Activated CD4-positive, CD25-positive, alpha-beta regulatory T cell treated with anti-CD3 and anti-CD28 coated beads, Interleukin-2, amount 50 U/mL, for 24 hours (primary cell): ENCODE results near the gene S100A12.
"Not testable (repeated sequence)": the region's sequence is repeated elsewhere in the genome, so short reads cannot be mapped to it uniquely, and the experiment has no call there.

ENCODE experiments used
- ATAC-seq, 2 donors: fragments of 150-1000 bp; cut with Tn5 transposase; one replicate each; pipeline ENCODE4 v1.10.0; 2021; ENCODE audit warnings: mild to moderate bottlenecking in 1 of 2, moderate library complexity in 1 of 2

S100A12 gene

DNA sequence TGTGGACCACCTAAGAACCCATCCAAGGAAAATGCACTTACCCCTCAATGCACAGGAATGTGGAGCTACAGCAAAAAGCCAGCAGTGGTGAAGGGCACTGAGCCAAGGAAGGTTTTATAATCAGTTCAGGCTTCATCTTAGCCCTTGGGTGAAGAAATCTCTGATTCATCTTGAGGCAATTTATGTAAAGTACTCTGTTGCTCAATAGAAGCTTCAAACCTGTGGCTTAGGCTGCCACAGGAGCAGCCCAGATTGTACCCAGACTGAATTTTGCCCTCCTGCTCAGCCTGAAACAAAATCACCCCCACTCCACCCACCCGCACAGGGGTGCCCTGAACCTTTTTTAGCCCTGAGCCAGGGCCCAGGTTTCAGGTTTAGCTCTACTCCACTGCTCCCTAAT, at the start of gene S100A12:
Gene S100A12 (minus strand): TSS at position 111 of the 400 bp plus-strand sequence. CDS start 1,029 bp downstream, outside the sequence.
- ATAC-seq: no peak

DNA sequence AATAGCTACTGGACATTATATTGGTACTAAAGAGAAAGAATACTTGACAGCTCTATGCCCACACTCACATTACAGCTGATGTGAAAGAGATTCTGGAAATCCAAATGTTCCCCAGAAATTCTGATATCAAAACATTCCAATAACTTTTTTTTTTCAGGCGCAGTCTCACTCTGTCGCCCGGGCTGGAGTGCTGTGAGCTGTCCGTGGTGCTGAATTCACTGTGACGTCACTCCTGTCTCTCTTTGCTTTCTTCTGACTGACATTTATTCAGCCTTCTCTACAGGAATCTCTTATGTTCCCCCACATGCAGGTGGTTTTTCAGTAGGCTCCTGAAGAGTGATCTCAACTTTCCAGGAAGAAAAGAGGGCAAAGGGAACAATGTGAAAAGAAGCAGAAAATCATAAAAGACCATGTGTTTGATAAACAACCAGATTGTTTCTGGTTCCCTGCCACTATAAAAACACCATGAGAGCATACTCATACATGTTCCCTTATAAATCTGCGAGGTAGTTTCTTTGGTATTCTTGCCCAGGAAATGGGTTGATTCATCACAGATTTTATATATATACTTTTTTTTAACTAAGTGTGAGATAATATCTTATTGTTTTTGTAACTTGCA, 47.1 kb upstream of the S100A12 start:
- no peak for ATAC-seq

DNA sequence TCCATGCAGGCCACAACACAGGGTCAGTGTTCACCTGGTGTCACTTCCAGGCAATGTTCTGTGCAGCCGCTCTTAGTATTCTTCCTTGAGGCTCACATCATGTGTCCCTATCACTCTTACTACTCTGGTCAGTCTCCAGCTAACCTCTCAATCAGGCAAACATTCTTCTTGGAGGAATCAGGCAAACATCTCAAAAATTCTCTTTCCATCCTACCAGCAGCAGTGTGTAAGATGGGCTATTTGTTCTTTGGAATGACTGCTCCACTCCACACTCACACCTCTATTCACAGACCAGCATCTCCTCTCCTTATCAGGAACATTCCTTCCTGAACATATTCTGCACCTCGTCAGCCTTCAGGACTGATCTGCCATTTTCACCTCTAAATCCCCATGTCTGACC, 44.9 kb upstream of the S100A12 start:
- no peak for ATAC-seq

DNA sequence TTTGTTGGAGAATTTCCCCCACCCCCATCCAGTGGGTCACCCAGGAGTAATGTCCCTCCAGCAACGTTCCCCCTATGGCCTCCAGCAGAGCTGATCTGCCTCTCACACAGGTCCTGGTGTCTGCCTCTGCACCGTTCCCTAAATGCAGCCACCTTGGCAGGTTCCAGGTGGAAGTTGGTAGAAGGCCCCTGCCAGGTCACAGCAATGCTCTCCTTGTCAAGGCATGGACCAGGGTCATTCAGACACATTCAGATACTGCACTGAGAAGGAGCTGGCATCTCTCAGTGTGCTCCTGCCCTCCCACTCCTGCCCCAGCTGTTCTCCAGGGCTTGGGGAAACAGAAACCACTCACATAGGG, 44.0 kb upstream of the S100A12 start:
- not testable (repeated sequence) for ATAC-seq

DNA sequence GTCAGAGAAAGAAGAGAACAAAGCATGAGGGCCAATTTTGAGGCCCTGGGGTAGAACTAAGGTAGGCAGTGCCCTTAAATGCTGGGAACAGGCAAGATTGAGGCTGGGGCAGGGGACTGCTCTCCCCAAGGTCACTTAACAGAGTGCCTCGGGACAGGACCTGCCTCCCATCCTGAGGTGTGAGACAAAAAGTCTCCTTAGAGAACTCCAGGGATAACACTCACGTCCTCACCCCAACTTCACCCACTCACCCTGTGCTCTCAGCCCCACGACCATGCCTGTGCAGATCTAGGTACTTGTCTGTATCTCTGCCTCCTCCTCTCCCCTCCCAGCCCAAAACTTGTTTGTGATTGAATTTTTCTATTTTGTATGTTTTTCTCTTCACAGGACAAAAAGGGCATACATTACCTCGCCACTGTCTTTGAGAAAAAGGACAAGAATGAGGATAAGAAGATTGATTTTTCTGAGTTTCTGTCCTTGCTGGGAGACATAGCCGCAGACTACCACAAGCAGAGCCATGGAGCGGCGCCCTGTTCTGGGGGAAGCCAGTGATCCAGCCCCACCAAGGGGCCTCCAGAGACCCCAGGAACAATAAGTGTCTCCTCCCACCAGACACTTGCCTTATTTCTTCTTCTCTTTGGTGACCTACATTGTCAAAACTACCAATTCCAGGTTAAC, 43.5 kb upstream of the S100A12 start:
- ATAC-seq: not testable (repeated sequence)

DNA sequence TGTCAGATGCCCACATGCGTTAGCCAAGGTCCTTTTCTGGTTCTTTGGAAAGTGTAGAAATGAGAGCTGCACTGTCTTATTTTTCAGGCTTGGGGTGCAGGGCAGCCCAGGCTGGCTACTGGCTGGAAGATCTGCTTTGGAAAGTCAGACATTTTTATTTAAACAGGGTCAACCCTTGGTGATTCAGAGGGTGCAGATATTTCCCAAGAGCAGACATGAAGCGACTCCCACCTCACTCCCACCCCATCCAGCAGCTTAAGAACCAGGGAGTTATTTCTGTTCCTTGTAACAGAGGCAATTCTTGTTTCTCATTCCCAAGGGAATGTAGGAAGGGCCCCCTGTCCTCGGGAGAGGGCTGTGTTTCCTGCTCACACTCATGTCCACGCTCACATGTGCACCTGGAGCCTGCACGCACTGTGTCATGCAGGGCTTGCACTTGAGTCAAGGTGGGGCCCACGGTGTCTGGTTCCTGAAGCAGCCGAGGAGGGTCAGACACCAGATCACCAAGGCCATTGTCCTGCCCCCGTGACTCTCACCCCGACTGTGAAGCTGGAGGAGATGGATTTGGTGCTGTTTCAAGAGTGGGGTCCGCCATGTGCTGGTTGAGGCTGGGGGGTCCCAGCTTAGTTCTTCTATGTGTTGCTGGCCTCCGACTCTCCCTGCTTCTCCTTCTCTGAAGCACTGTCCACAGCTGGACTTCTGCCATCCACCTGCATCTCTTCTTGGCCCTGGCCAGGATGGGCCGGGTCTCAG, 41.9 kb upstream of the S100A12 start:
- ATAC-seq: no peak

DNA sequence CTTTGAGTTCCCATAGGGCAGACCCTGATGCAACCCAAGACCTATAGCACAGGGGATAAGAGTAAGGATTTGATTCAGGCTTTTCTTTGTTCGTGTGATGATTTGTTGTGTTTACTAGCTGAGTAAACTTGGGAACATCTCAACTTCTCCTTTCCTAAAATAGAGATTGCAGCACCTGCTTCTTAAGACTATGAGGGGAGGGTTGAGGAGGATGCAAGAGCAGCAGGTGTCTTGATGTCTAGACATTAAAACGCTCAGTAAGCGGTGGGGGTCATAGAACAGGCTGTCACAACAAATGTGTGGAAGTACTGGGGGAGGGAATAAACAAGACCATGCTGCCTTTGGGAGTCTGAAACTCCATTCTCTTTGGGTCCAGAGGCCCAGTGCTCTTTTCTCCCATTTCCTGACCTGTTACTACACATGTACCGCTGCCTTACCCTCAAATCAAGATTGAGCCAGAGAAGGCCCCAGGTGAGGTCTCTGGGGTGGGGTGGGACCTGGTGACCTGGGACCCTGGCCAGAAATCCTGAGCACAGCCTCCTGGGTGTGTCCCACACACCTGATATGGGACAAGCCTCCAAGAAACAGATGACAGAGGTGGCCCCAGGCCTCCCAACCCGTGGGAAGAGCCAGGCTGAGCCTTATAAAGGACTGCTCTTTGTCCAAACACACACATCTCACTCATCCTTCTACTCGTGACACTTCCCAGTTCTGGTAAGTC, 40.6 kb upstream of the S100A12 start, which contains the start of gene S100A7A:
Gene S100A7A (plus strand): TSS at position 671 of the 721 bp plus-strand sequence. CDS start 1,563 bp downstream, outside the sequence.
- no peak for ATAC-seq

DNA sequence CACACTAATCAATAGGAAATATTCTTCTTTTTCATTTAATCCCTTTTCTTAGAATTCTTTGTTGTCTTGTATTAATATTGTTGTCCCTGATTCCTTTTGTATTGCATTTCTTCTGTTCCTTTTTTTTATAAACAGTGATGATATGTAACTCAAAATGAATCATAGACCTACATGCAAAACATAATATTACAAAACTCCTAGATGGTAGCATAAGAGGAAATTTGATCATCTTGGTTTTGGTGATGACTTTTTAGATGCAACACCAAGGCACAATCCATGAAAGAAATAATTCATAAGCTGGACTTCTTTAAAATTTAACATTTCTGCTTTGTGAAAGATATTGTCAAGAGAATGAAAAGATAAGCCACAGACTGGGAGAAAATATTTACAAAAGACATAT, 38.5 kb upstream of the S100A12 start:
- not testable (repeated sequence) for ATAC-seq

DNA sequence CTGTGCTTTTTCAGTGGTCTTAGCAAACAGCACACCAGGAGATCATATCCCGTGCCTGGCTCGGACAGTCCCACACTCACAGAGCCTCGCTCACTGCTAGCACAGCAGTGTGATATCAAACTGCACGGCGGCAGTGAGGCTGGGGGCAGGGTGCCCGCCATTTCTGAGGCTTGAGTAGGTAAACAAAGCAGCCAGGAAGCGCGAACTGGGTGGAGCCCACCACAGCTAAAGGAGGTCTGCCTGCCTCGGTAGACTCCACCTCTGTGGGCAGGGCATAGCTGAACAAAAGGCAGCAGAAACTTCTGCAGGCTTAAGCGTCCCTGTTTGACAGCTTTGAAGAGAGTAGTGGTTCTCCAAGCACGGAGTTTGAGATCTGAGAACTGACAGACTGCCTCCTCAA, 31.9 kb upstream of the S100A12 start:
- ATAC-seq: not testable (repeated sequence)

DNA sequence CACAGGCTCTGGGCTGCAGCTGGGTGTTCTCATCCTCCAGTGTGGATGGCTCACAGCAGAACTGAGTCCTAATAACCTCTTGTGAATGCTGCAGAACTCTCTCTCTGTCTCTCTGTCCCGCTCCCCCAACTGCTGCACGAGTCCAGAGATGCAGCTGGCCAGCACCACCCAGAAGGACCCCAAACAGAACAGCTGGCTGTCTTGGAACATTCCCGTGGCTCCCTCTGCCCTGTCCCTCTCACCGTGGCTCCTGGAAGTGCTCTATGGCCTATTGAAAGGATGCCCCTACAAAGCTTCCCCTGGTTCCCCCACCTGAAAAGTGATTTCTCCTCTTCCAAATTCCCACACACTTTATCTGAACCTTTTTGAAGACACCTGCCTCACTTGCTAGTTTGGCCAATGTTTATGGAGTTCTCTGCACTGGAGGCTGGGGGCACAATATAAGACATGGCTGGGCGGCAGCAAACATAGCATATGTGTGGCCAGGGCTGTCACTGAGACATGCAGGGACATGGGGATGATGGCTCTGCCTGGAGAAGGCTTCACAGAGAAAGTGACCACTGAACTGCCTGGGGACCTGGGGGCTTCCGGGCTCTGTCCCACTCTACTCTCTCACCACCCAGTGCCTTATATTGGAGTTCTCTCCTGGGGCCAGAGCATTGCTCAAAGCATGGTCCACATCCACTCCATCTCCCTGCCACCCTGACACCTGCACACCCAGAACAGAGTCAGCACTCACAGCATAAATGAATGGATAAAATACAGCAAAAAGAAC, 30.6 kb upstream of the S100A12 start:
- not testable (repeated sequence) for ATAC-seq

DNA sequence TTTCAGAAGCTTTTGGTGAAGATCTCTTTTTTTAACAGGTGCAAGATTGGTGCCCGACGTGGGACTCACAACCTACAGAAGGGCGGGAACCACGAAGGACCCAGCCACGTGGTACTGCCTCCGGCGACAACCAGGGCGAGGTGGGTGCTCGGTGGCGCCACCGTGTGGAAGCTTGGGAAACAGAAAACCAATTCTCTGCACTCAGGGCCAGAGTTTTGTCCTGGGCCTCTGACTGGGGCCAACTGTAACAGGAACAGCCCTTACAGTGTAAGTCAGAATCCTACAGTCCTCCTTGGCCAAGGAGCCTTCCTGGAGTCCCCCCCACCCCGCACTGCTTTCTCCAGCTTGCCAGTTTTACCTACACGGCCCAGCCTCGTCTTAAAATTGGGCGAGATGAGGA, 29.3 kb upstream of the S100A12 start:
- no peak for ATAC-seq

DNA sequence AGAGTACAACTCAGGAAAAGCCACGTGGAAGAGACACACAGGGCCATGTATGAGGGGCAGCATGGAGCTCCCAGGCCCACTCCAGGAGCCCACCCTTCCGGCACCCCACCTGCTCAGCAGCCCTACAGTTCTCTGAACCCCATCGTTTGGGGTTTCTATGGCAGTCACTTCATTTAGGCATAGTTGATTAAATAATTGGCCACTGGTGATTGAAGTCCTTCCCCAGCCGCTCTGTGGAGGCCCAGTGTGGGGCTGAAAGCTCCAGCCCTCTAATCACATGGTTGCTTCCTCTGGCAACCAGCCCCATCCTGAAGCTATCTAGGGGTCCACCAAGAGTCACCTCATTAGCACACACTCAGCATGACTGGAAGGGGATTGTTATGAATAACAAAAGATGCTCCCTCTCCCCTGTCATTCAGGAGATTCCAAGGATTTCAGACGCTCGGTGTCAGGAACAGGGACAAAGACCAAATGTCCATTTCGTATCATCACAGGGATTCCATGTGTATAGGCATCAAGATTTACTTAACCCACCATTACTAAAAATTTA, 28.7 kb upstream of the S100A12 start:
- no peak for ATAC-seq

DNA sequence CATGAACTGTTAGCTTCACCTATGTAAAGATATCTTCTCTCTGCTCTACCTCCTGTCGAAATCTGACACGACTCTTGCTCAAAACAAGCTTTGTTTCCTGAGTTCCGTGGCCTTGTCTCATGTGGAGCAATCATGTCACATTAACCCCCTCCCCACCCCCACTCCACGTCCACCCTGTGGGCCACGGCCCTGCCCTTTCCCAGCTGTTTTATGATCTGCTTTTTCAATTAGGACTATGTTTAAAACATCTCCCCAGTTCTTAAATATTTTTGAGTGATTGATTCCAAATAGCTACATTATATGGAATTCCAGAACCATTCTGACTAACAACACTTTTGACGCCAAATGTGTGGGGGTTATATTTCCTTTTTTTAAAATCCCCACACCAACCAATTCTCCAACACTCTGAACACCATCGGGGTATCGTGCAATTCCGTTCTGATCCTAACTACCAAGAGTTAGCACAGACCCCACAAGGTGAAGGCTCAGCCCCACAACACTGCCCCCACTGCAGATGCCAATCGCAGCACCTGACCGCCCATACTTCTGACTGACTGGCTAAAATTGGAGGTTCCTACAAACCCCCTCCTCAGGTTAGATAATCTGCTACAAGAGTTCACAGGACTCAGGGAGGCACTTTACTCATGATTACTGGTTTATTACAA, 28.1 kb upstream of the S100A12 start:
- no peak for ATAC-seq

DNA sequence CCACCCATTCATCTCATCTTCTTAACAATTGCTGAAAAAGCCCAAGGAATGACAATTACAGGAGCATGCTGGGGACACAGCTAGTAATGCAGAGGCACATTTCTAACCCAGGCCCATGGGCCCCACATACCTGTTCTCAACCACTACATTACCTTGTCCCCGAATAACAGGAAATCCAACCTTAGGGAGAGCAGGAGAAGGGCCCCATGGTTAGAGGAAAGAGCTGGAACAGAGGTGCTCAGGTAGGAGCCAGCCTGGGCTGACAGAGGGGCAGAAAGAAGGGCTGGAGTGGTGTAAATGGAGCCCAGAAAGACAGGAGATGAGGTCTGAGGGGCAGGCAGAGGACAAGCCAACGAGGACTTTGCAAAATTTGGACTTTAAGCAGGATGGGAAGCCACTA, 26.8 kb upstream of the S100A12 start:
- ATAC-seq: no peak

DNA sequence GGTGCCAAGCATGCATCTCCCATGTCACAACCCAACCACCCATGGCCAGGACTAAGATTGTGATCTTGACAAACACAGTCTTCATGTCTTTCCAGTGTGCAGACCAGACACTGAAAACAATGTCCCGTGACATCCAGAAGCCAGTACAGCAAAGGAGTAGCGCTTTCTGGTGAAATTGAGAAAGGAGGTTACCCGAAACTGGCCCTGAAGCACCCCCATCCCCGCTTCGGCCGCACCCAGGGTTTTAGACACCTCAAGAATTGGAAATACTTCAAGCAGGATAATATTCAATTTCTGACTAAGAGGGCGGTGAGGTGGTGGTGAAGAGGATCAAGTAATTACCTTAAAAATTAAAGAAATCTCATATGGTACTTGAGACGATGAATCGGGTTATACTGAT, 26.0 kb upstream of the S100A12 start:
- no peak for ATAC-seq

DNA sequence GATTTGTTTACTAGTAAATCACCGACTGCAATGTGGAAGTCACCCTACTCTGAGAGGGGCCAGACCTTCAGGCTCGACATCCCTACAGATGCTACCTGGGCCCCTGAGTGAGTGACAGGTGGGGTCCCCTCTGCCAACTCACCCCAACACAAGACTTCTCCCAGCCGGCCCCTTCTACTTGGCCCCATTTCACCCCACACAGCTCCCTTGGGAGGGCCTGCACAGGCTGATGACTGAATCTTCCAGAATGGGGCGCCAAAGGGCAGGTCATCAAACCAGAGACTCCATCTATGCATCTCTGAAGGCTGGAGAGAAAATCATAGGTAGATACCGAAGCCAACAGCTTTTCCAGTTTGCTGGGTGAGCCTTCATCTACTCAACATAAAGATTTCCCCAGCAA, 24.8 kb upstream of the S100A12 start:
- ATAC-seq: no peak

DNA sequence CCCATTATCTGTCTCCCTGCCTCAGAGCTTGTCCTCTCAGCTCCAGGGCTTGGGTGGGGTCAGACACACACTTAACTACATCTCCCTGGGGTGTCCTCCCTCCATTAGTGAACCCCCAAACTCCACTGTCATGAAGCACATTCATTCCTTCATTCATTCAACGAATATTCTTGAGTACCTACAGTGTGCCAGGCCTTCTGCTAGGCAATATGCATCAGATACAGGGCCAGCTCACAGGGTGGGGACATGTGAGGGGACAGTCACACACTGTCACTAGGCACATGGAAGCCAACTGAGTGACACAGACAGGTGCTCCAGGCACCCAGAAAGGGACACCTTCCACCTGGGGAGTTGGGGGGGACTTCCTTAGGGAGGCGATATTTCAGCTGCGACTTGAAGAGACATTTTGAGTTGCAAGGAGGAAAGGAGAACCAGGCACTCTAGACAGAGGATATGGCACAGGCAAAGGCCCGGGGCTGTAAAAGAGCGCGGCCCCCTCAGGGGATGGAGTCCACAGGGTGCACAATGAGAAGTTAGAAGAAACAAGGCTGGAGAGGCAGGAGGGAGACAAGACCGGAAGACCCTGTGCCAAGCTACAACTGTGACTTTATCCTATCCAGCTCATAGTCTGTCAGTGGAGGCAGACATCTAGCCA, 24.1 kb upstream of the S100A12 start:
- no peak for ATAC-seq

DNA sequence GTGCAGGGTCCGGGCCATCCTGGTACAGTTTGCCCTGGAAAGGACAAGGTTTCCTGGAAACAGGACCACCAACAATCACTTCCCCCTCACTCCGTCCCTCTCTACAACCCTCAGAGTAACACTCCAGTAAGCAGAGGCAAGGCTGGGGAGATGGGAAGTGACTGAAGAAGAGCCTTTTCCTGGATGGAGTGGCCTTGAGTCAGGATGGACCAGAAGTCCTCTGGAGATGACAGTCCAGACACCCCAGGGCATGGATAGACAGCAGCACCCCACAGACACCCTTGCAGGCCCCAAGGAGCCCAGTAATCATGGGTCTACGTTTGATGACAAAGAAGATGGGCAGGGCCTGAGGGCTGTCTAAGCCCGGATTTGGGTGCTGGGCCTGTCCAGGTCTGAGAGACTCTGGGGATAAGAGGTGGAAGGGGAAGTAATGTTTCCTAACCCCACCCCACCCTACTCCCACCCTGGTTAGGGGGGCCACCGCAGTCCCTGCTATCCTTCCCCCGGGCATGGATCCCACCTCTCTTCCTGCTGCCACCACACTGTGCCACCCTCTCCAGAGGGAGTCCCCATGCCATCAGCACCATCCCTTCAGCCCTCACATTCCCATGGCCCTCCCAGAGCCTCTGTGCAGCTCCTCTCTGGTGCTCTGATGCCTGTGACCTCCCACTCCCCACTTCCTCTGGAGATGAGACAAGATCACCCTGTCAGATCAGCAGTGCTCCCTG, 22.7 kb upstream of the S100A12 start:
- ATAC-seq: no peak

DNA sequence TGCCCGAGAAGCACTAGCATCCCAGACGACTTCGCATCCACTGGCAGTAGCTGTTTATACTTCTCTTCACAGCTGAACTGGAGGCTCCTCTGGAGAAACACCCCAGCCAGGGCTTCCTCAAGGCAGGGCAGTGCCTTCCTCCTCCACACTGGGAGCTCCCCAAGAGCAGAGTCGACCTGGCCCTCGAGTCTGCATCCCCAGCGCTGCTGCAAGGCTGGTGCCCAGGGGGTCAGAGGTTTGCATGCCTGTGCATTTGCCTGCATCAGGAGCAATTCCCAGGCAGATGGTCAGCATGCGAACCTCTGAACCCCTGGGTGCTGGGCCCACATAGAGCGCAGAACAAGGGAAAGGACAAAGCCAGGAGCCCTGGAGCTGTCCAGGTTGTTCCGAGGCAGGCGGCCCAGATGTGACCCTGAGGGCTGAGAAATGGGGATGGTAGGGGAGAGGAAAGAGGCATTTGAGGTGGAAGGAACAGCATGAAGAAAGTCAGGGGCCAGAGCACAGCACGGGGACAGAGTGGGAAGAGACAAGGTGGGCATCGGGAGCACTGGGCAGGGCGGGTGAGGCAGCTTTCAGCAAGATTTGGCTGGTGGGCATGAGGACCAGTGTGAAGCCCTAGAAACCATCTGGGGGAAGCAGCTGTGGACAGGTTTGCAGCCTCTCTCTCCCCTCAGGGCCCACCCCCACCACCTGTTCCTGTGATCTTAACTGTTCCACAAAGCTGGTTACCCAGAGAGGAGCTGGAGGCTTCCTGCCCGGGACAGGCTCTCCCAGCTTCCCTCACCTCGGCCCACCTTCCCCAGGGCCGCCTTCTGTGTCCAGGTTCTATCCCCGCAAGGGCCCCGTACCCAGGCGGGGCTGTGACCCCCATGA, 21.9 kb upstream of the S100A12 start:
- ATAC-seq: no peak
